Gastrocnemius medialis (tissue), 4 donors: ENCODE measurements around the gene MRPL27. TPM values are rescaled to one million over a fixed set of nuclear protein-coding genes. Genes with fewer than 3 reads are reported as not detected.

Source experiments
- ATAC-seq, 2 donors: fragments of 150-250 bp; one replicate each; pipeline ENCODE4 v1.9.1; 2016
- DNase-seq, 2 donors: peaks; one replicate each; pipeline ENCODE4 v3.0.0-alpha.2; 2019
- H3K27ac ChIP-seq, 4 donors: fragments of 200-600 bp; sonication (generic); 1 replicate in 1 of 4; 2 replicates in 3 of 4; pipeline ENCODE4 v1.5.1; 2016 to 2018; ENCODE audit warnings: mild to moderate bottlenecking in 2 of 4, moderate library complexity in 1 of 4
- H3K27me3 ChIP-seq, 3 donors: fragments of 200-600 bp; sonication (generic) in 2 of 3; 1 replicate in 1 of 3; 2 replicates in 2 of 3; pipeline versions ENCODE4 v1.5.1 to v1.6.0; 2016 to 2019; ENCODE audit warnings: mild to moderate bottlenecking in 1 of 3, moderate library complexity in 1 of 3
- H3K36me3 ChIP-seq, 2 donors: fragments of 200-600 bp; sonication (generic) in 1 of 2; one replicate each; pipeline ENCODE4 v1.5.1; 2017 to 2018
- H3K4me1 ChIP-seq, 2 donors: fragments of 200-600 bp; sonication (generic) in 1 of 2; one replicate each; pipeline ENCODE4 v1.5.1; 2016 to 2017; ENCODE audit warnings: mild to moderate bottlenecking in 2 of 2
- H3K4me3 ChIP-seq, 4 donors: fragments of 200-600 bp; sonication (generic) in 3 of 4; 1 replicate in 1 of 4; 2 replicates in 3 of 4; pipeline ENCODE4 v1.5.1; 2016 to 2019; ENCODE audit warnings: mild to moderate bottlenecking in 2 of 4
- H3K9me3 ChIP-seq, 3 donors: fragments of 200-600 bp; sonication (generic) in 2 of 3; 1 replicate in 1 of 3; 2 replicates in 2 of 3; pipeline ENCODE4 v1.5.1; 2016 to 2019
- POLR2A ChIP-seq, 2 donors: fragments of 450-650 bp; IDR thresholded peaks; one replicate each; pipeline ENCODE4 v1.6.1; 2017; ENCODE audit warnings: antibody characterized with exemption in 2 of 2, mild to moderate bottlenecking in 2 of 2, moderate library complexity in 2 of 2
- in situ Hi-C, 4 donors: fragments of 200-750 bp; cut with MboI; loops; one replicate each; pipeline versions ENCODE4 v1.15.0 to v1.8.0; 2017; ENCODE audit warnings: low sequenced_read_pairs in 4 of 4
- intact Hi-C: fragments of 100-400 bp; cut with DNase I; formaldehyde crosslinking; loops from one replicate; pipeline ENCODE4 v1.15.1; 2023; ENCODE audit warnings: low total_unique reads
- total RNA-seq, 4 donors: library from RNA; depleted of rRNA; stranded (reverse); fragments of >200 nt; gene quantifications; one replicate each; pipeline versions ENCODE4 v1.1.0 to v1.2.3, GENCODE V29; 2016
- TF ChIP-seq, protein P1 (sequence below), 5 experiments: fragments of 450-650 bp in 3 of 5; fragments of 200-600 bp in 2 of 5; sonication (generic) in 2 of 5; IDR thresholded peaks in 4 of 5; conservative IDR thresholded peaks in 1 of 5; 1 replicate in 4 of 5; 2 replicates in 1 of 5; pipeline ENCODE4 v1.5.1; 2016 to 2019; ENCODE audit warnings: antibody characterized with exemption in 5 of 5, mild to moderate bottlenecking in 3 of 5, moderate library complexity in 3 of 5

The MRPL27 gene
- total RNA-seq, 4 donors from 2014 or later = 110 to 141 (median 134) TPM

DNA sequence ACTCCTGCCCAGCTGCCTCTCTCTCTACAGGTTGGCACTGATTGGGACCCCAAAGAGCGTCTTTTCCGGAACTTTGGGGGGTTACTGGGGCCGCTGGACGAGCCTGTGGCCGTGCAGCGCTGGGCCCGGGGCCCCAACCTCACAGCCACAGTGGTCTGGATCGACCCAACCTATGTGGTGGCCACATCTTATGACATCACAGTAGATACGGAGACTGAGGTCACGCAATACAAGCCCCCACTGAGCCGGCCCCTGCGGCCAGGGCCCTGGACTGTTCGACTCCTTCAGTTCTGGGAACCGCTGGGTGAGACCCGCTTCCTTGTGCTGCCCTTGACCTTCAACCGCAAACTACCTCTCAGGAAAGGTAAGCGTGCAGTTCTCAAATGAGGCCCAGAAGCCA, 14.8 kb downstream of the MRPL27 start:
- intact Hi-C loops = no loop called here
- DNase-seq = peak in 1 of 2 donors; percentile 5
- Histone ChIP-seq H3K4me1 (peaks cover 0 to 5% of the 10 kb centered on the region in 2 donors), H3K27me3 (no peaks in the 10 kb centered on the region), H3K4me3 (no peak overlapping the region), H3K27ac (no peak overlapping the region), H3K9me3 (no peaks in the 10 kb centered on the region), H3K36me3 (peaks cover 0 to 43% of the 10 kb centered on the region in 2 donors)
- no peak for ATAC-seq
- in situ Hi-C loops = no loop called here
- TF ChIP-seq, protein P1, sequence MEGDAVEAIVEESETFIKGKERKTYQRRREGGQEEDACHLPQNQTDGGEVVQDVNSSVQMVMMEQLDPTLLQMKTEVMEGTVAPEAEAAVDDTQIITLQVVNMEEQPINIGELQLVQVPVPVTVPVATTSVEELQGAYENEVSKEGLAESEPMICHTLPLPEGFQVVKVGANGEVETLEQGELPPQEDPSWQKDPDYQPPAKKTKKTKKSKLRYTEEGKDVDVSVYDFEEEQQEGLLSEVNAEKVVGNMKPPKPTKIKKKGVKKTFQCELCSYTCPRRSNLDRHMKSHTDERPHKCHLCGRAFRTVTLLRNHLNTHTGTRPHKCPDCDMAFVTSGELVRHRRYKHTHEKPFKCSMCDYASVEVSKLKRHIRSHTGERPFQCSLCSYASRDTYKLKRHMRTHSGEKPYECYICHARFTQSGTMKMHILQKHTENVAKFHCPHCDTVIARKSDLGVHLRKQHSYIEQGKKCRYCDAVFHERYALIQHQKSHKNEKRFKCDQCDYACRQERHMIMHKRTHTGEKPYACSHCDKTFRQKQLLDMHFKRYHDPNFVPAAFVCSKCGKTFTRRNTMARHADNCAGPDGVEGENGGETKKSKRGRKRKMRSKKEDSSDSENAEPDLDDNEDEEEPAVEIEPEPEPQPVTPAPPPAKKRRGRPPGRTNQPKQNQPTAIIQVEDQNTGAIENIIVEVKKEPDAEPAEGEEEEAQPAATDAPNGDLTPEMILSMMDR (IDR thresholded peaks at IDR 0.05 in 4 of 5, conservative IDR thresholded peaks at IDR 0.05 in 1 of 5) = no peak
- no peak for TF ChIP-seq POLR2A (IDR thresholded peaks at IDR 0.05)

DNA sequence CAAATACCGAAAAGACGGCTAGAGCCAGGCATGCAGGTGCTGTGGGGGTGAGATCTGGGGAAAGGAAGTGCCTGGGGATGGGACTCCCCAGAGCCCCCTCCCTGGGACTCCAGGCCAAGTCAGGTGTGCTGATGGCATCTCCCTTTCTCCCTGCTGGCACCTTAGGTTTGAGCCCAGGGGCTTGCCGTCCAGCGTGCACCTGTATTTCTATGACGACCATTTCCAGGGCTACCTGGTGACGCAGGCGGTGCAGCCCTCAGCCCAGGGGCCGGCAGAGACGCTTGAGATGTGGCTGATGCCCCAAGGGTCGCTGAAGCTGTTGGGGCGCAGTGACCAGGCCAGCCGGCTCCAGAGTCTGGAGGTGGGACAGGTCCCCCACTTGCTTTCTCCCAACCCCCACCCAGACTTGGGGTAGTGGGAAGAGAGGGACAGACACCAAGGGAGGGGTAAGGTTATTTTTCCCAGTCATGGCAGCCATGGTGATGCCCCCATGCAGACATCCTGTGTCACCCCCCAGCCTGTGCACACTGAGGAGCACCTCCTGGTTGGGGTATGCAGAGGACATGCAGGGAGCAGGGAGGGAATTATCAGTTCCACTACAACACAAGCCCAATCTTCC, 16.0 kb downstream of the MRPL27 start:
- ATAC-seq (no peak), DNase-seq (peak in 1 of 2 donors; percentile 6)
- H3K36me3 ChIP-seq = peaks cover 0 to 43% of the 10 kb centered on the region in 2 donors
- no peaks in the 10 kb centered on the region for H3K27me3 ChIP-seq
- no peak overlapping the region for H3K27ac ChIP-seq
- H3K4me1 ChIP-seq = no peaks in the 10 kb centered on the region
- TF ChIP-seq, protein P1 (IDR thresholded peaks at IDR 0.05 in 4 of 5, conservative IDR thresholded peaks at IDR 0.05 in 1 of 5) = no peak
- no peak for TF ChIP-seq POLR2A (IDR thresholded peaks at IDR 0.05)
- H3K4me3 ChIP-seq = no peak overlapping the region
- in situ Hi-C loops = no loop called here
- intact Hi-C loops = no loop called here
- H3K9me3 ChIP-seq = no peaks in the 10 kb centered on the region

DNA sequence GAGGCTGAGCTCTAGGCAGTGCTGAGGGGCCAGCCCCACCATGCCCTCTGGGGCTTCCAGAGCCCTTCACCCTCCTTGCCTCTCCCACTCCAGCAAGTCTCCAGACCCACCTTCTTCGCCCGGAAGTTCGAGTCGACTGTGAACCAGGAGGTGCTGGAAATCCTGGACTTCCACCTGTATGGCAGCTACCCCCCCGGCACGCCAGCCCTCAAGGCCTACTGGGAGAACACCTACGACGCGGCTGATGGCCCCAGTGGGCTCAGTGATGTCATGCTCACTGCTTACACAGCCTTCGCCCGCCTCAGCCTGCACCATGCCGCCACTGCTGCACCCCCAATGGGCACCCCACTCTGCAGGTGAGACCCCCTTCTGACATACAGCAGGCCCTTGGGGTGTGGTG, 16.6 kb downstream of the MRPL27 start:
- Histone ChIP-seq H3K27ac (no peak overlapping the region), H3K4me3 (no peak overlapping the region), H3K4me1 (no peaks in the 10 kb centered on the region), H3K36me3 (peaks cover 0 to 43% of the 10 kb centered on the region in 2 donors), H3K9me3 (no peaks in the 10 kb centered on the region), H3K27me3 (no peaks in the 10 kb centered on the region)
- in situ Hi-C loops (no loop called here), intact Hi-C loops (no loop called here)
- peak in 1 of 2 donors; percentile 9 for DNase-seq
- ATAC-seq = no peak
- no peak for TF ChIP-seq POLR2A (IDR thresholded peaks at IDR 0.05)
- TF ChIP-seq, protein P1 (IDR thresholded peaks at IDR 0.05 in 4 of 5, conservative IDR thresholded peaks at IDR 0.05 in 1 of 5) = no peak

DNA sequence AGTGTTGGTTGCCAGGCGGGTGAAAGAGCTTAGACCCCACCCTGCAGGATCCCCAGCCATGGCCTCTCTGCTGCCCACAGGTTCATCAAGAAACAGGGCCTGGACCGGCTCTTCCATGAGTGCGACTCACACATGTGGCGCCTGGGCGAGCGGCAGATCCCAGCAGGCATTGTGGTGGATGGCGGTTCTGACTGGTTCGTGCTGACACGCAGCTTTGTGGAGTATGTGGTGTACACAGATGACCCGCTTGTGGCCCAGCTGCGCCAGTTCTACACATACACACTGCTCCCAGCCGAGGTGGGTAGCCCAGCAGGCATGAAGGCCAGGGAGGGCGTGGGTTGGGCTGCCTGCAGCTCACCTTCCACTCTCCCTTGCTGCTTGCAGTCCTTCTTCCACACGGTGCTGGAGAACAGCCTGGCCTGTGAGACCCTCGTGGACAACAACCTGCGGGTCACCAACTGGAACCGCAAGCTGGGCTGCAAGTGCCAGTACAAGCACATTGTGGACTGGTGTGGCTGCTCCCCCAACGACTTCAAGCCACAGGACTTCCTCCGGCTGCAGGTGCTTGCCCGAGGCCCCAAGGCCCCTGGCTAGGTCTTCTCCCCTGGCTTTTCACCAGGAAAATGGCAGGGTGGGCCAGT, 17.2 kb downstream of the MRPL27 start:
- DNase-seq (peak in 1 of 2 donors; percentile 10), ATAC-seq (no peak)
- TF ChIP-seq, protein P1 (IDR thresholded peaks at IDR 0.05 in 4 of 5, conservative IDR thresholded peaks at IDR 0.05 in 1 of 5) = no peak
- no peak for TF ChIP-seq POLR2A (IDR thresholded peaks at IDR 0.05)
- intact Hi-C loops (no loop called here), in situ Hi-C loops (no loop called here)
- H3K4me1 ChIP-seq = no peaks in the 10 kb centered on the region
- peaks cover 0 to 43% of the 10 kb centered on the region in 2 donors for H3K36me3 ChIP-seq
- H3K9me3 ChIP-seq = no peaks in the 10 kb centered on the region
- H3K4me3 ChIP-seq = no peak overlapping the region
- H3K27me3 ChIP-seq = no peaks in the 10 kb centered on the region
- H3K27ac ChIP-seq = no peak overlapping the region
